Measurements from ENCODE around the gene ANKRD9.
A peak's percentile ranks its signal among the peaks of the same experiment; 100 is the strongest.

The ANKRD9 gene

GRCh38 chr14:102509746-102510615 is at the start of gene ANKRD9:
Gene ANKRD9, minus strand, starts transcription at chr14:102509776. Its CDS starts 1,887 bp downstream, at chr14:102507889.
- TF ChIP-seq CTCF (IDR thresholded peaks at IDR 0.05; ENCODE audit: low read depth, low read length), result no peak
- H3K4me3 ChIP-seq (replicated peaks in 1 of 2; ENCODE audit: low read depth in 2 of 2, low read length in 2 of 2), result peak within 1 kb of the TSS; percentile 59 to 63
- peak; percentile 93 to 97 for DNase-seq (ENCODE audit: low read depth in 2 of 2)

GRCh38 chr14:102558556-102558955 is 49.0 kb upstream of the ANKRD9 start:
- no peak overlapping the region for H3K4me3 ChIP-seq (replicated peaks in 1 of 2; ENCODE audit: low read depth in 2 of 2, low read length in 2 of 2)
- DNase-seq (ENCODE audit: low read depth in 2 of 2), result no peak
- TF ChIP-seq CTCF (IDR thresholded peaks at IDR 0.05; ENCODE audit: low read depth, low read length), result no peak

GRCh38 chr14:102557434-102558226 is 48.1 kb upstream of the ANKRD9 start:
- no peak overlapping the region for H3K4me3 ChIP-seq (replicated peaks in 1 of 2; ENCODE audit: low read depth in 2 of 2, low read length in 2 of 2)
- DNase-seq (ENCODE audit: low read depth in 2 of 2), result no peak
- TF ChIP-seq CTCF (IDR thresholded peaks at IDR 0.05; ENCODE audit: low read depth, low read length), result no peak

GRCh38 chr14:102556098-102556677 is 46.6 kb upstream of the ANKRD9 start:
- DNase-seq (ENCODE audit: low read depth in 2 of 2), result no peak
- no peak overlapping the region for H3K4me3 ChIP-seq (replicated peaks in 1 of 2; ENCODE audit: low read depth in 2 of 2, low read length in 2 of 2)
- TF ChIP-seq CTCF (IDR thresholded peaks at IDR 0.05; ENCODE audit: low read depth, low read length), result no peak

GRCh38 chr14:102554821-102555819 is 45.5 kb upstream of the ANKRD9 start:
- DNase-seq (ENCODE audit: low read depth in 2 of 2), result peak; percentile 22 to 55
- H3K4me3 ChIP-seq (replicated peaks in 1 of 2; ENCODE audit: low read depth in 2 of 2, low read length in 2 of 2), result peak overlapping the region; percentile 51 to 58
- TF ChIP-seq CTCF (IDR thresholded peaks at IDR 0.05; ENCODE audit: low read depth, low read length), result no peak
